ENCODE data around the gene ZNF804A.
"Not testable (repeated sequence)": the region's sequence is repeated elsewhere in the genome, so short reads cannot be mapped to it uniquely, and the experiment has no call there.

The ZNF804A gene

DNA sequence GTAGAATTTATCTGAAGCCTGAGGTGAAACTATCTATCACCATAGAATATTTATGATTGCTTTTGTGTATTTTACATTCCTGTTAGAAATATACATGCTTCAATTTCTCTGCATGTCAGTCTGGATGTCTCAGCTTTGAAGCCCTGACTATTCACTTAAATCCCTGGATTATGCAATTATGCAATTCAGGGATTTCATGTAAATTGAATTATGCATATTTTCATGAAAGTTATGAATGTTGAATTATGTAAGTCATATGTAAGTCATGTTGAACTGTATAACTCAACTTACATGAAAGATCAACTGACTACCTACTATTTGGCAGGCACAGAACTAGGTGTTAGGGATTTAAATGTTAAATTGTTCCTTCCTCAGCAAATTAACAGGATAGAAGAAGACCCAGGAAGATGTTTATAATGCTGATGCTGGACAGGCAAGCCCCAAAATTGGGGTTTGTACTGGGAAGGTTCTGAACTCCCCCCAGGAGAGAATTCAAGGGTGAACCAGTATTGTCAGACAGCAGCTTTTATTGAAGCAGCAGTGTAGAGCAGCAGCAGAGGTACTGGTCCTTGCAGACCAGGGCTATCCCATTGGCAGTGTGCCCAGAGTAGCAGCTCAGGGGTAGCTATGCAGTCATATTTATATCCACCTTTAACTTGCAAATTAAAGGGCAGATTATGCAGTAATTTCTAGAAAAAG is 236.5 kb downstream of the ZNF804A start:
- DNase-seq (ENCODE audit: low read depth) = no peak

- no peak for DNase-seq (ENCODE audit: low read depth)
These were observed 237.0 kb downstream of the ZNF804A start for GRCh38 chr2:184835398-184835715.

- DNase-seq (ENCODE audit: low read depth) = no peak
These were observed 249.0 kb downstream of the ZNF804A start for GRCh38 chr2:184847331-184847730.

GRCh38 chr2:184849516-184849915 is 251.2 kb downstream of the ZNF804A start:
- no peak for DNase-seq (ENCODE audit: low read depth)

DNA sequence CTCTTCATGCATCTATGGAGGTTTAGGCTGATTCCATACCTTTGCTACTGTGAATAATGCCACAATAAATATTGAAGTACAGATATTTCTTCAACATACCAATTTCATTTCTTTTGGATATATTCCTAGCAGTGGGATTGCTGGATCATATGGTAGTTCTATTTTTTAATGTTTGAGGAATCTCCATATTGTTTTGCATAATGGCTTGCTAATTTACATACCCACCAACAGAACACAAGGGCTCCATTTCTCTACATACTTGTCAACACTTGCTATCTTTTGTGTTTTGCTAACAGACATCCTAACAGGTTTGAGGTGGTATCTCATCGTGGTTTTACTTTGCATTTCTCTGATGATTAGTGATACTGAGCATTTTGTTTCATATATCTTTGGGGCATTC is 253.2 kb downstream of the ZNF804A start:
- no peak for DNase-seq (ENCODE audit: low read depth)

GRCh38 chr2:184859187-184859586 is 260.9 kb downstream of the ZNF804A start:
- no peak for DNase-seq (ENCODE audit: low read depth)

DNA sequence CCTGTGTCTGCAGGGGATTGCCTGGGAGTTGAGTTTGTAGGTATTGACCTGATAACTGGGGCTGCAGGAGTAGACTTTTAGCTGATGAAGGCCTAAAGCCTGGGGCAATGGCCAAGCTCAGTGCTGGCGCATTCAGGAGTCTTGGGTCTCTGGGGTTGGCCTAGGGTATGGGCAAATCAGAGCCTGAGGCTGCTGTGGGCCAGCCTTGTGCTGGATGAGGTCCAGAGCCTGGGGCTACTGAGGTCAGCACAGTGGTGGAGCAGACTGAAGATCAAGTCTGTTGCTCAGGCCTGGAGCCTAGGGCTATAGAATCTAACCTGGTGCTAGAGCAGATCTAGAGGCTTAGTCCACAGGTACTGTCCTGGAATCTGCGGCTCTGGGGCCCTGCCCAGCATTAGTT is 262.4 kb downstream of the ZNF804A start:
- DNase-seq (ENCODE audit: low read depth) = no peak

DNA sequence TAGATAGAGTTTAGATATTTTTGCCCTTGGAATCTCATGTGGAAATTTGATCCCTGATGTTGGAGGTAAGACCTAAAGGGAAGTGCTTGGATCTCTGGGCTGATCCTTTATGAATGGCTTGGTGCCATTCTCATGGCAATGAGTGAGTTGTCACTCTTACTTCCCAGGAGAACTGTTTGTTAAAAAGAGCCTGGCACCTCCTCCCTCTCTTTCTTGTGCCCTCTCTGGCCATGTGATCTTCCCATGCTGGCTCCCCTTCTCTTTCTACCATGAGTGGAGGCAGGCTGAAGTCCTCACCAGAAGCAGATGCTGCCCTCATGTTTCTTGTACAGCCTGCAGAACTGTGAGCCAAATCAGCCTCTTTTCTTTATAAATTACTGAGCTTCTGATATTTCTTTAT is 276.9 kb downstream of the ZNF804A start:
- DNase-seq (ENCODE audit: low read depth) = no peak

DNA sequence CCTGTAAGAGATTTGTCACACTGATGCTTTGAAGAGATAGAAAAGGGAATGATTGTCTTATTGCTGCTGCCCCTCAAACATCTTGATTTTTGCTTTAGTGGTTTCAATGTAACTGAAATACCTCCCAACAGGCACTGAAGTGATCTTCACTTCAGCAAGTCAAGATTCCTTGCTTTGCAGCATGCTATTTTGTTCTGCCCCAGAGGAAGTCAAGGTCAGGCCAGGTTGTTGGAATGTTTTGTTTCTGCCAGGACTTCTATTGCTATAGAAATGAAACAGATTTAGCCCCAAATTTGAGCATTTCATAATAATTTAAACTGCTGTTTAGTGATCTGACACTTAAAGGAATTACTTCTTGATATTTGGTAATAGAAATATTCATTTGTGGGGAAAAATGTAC is 277.6 kb downstream of the ZNF804A start:
- DNase-seq (ENCODE audit: low read depth) = no peak

GRCh38 chr2:184877909-184878308 is 279.6 kb downstream of the ZNF804A start:
- DNase-seq (ENCODE audit: low read depth) = no peak

GRCh38 chr2:184879671-184880070 is 281.3 kb downstream of the ZNF804A start:
- no peak for DNase-seq (ENCODE audit: low read depth)

DNA sequence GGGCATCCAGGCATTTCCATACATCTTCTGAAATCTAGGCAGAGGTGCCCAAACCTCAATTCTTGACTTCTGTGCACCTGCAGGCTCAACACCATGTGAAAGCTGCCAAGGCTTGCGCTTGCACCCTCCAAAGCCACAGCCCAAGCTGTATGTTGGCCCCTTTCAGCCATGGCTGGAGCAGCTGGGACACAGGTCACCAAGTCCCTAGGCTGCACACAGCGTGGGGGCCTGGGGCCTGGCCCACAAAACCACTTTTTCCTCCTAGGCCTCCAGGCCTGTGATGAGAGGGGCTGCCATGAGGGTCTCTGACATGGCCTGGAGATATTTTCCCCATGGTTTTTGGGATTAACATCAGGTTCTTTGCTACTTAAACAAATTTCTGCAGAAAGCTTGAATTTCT is 288.3 kb downstream of the ZNF804A start:
- not testable (repeated sequence) for DNase-seq (ENCODE audit: low read depth)

DNA sequence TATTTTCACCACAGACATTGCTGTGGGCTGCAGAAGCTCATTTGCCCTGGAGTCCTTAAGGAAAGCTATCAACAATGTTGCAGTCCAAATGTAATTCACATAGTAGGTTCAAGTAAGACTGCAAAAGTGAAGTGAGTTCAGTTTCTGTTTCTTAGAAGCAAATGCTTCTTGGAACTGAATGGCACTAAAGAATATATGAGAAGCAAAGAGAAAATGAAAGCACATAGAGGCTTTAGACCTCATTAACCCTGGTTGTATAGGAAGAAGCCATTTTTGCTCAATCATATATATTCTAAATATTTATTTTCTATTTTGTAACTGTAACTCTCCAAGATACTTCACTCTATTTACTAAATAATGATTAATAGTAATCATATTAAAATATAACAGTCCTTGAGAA is 292.0 kb downstream of the ZNF804A start:
- DNase-seq (ENCODE audit: low read depth) = no peak

GRCh38 chr2:184904991-184905390 is 306.7 kb downstream of the ZNF804A start:
- DNase-seq (ENCODE audit: low read depth) = no peak

- no peak for DNase-seq (ENCODE audit: low read depth)
These were observed 307.8 kb downstream of the ZNF804A start for GRCh38 chr2:184906160-184906559.

DNA sequence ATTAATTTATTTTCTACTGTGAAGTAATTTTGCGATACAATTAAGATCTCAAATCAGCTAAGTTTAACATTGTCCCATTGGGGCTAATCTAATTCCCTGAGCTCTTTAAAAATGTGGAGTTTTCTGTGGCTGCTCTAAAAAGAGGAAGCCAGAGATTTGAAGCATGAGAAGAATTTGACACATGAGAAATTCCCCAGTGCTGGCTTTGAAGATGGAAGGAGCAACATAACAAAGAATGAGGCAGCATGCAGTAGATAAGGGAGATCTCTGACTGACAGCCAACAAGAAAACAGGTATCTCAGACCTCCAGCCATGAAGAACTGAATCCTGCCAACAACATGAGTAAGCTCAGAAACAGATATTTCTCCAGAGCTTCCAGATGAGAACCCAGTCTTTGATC is 308.4 kb downstream of the ZNF804A start:
- DNase-seq (ENCODE audit: low read depth) = no peak

DNA sequence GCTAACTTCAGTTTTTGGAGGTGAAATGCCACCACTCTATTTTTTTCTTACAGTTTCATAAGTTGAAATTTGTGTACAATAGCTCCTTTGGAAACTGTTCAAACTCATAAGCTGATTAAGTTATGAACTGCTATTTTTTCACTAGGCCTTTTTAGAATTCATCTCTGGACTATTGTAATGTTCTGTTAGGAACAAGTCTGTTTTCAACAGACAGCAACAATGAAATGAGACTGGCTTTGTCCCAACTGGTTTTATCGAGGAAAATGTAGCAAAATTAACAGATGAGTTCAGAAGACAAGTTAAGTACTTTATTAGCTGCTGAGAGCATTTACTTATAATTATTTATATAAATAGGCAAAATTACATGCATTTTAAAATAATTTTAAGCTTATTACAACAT is 310.6 kb downstream of the ZNF804A start:
- no peak for DNase-seq (ENCODE audit: low read depth)

DNA sequence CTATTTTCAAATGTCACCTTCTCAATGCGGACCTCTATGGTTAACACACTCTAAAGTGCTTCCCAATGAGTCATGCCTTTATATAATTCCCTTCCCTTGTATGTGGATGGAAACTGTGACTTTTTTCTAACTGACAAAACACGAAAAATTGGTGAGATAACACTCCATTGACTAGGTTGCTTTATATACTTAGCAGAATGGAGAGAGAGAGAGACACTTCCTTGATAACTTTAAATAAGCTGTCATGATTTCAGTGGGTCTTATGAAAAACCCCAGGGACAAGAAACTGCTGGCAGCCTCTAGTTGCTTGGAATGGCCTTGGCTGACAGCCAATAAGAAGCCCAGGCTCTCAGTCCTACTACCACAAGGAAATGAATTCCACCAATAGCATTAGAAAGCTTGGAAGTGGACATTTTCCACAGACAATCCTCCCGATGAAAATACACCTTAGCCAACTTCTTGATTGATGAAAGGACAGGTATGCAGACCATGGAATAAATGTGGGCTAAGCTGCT is 322.2 kb downstream of the ZNF804A start:
- DNase-seq (ENCODE audit: low read depth) = no peak

DNA sequence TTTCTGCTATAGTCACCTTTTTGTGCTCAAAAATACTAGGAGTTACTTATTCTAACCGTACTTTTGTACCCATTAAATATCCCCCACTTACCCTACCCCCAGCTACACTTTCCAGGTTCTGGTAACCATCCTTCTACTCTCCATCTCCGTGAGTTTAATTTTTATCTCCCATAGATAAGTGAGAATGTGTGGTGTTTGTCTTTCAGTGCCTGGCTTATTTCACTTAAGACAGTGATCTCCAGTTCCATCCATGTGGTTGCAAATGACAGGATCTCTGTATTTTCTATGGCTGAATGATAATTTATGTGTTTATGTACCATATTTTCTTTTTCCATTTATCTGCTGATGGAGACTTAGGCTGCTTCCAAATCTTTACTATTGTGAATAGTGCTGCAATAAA is 323.3 kb downstream of the ZNF804A start:
- DNase-seq (ENCODE audit: low read depth) = no peak

DNA sequence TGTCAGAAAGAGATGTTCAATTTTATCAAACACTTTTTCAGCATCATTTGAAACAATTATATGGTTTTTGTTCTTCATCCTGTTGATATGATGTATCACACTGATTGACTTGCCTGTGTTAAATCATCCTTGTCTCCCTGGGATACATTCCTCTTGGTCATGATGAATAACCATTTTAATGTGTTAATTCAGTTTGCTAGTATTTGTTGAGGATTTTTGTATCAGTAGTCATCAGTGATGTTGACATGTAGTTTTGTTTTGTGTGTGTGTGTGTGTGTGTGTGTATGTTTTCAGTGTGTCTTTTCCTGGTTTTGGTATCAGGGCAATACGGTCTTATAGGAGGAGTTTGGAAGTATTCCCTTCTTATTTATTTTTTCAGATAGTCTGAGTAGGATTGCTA is 325.4 kb downstream of the ZNF804A start:
- DNase-seq (ENCODE audit: low read depth) = no peak

- DNase-seq (ENCODE audit: low read depth) = no peak
These were observed 328.7 kb downstream of the ZNF804A start for GRCh38 chr2:184927040-184927439.

DNA sequence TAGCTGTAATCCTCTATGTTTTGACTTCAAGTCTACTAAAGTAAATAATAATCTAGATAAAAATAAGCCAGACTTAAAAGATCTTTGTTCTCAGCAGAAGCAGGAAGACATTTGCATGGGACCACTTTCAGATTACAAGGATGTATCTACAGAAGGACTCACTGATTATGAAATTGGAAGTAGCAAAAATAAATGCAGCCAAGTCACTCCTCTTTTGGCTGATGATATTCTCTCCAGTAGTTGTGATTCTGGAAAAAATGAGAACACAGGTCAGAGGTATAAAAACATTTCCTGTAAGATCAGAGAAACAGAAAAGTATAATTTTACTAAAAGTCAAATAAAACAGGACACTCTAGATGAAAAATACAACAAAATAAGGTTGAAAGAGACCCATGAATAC is 338.4 kb downstream of the ZNF804A start:
- no peak for DNase-seq (ENCODE audit: low read depth)

GRCh38 chr2:184938221-184938985 is 340.1 kb downstream of the ZNF804A start:
- DNase-seq (ENCODE audit: low read depth) = no peak

- no peak for DNase-seq (ENCODE audit: low read depth)
These were observed 347.0 kb downstream of the ZNF804A start for GRCh38 chr2:184945326-184945725.
